HCT116 (cell line): Measurements from ENCODE around the gene SLTM. TPM values are rescaled to one million over a fixed set of nuclear protein-coding genes. Genes with fewer than 3 reads are reported as not detected.

ENCODE experiments used
- ATAC-seq: fragments of 200-7000 bp; cut with Tn5 transposase; 2 replicates; pipeline ENCODE4 v1.9.1; 2020; ENCODE audit warnings: mild to moderate bottlenecking, moderate library complexity
- BruUV-seq: library from RNA; stranded (reverse); fragments of 400-500 nt; replicated peaks from 2 replicates; lab custom pipeline; 2021; lab: Mats Ljungman, UMichigan
- CTCF ChIA-PET: fragments of 300-600 bp; sonication (Branson Sonifier 250); formaldehyde crosslinking; loops from one replicate; lab custom pipeline; 2021; ENCODE audit warnings: antibody characterized with exemption; lab: Charles Lee
- POLR2A ChIA-PET: fragments of 300-600, 350-600 bp; sonication (Branson Sonifier 250); formaldehyde crosslinking; loops from one replicate; lab custom pipeline; 2021; ENCODE audit warnings: antibody characterized with exemption; lab: Charles Lee
- RAD21 ChIA-PET, 2 experiments: fragments of 300-600 bp; sonication (Branson Sonifier 250); formaldehyde crosslinking; loops; one replicate each; lab custom pipeline; 2023; ENCODE audit warnings: low total read pairs in 2 of 2; ENCODE audit not compliant: uncharacterized antibody in 2 of 2, unreplicated experiment in 2 of 2, low non-redundant PET in 1 of 2; lab: Charles Lee
- DNase-seq: peaks from one replicate; pipeline ENCODE4 v3.0.0-alpha.2; 2010; ENCODE audit warnings: low read depth, low spot score
- H2AFZ ChIP-seq: fragments of 200-600 bp; shearing (Covaris generic), sonication (generic); 2 replicates; pipeline ENCODE4 v1.6.1; 2017; ENCODE audit warnings: low read depth, mixed run types, mixed read lengths, antibody characterized with exemption, low read length; ENCODE audit not compliant: poor library complexity, severe bottlenecking
- H3K27ac ChIP-seq: 2 replicates; pipeline ENCODE4 v1.5.1; 2012; ENCODE audit warnings: low read depth, low read length
- H3K27me3 ChIP-seq: fragments of 200-600 bp; sonication (generic); 2 replicates; pipeline ENCODE4 v1.6.1; 2016; ENCODE audit warnings: mixed run types, low read length, mixed read lengths; ENCODE audit not compliant: insufficient read depth
- H3K36me3 ChIP-seq, 2 experiments: fragments of 200-500 bp in 1 of 2; fragments of 200-600 bp in 1 of 2; sonication (Bioruptor generic) in 1 of 2; sonication (generic) in 1 of 2; 2 replicates each; pipeline versions ENCODE4 v1.5.1 to v1.6.1; 2014 to 2016; ENCODE audit warnings: low read length in 2 of 2, inconsistent platforms in 1 of 2, mixed read lengths in 1 of 2, mixed run types in 1 of 2; ENCODE audit not compliant: insufficient read depth in 2 of 2, control insufficient read depth in 1 of 2
- H3K4me1 ChIP-seq, 2 experiments: fragments of 200-600 bp in 1 of 2; sonication (generic) in 1 of 2; 2 replicates each; pipeline versions ENCODE4 v1.5.1 to v1.6.1; 2012 to 2017; ENCODE audit warnings: low read length in 2 of 2, inconsistent platforms in 1 of 2, mild to moderate bottlenecking in 1 of 2, mixed read lengths in 1 of 2, mixed run types in 1 of 2, moderate library complexity in 1 of 2; ENCODE audit not compliant: insufficient read depth in 2 of 2, control insufficient read depth in 1 of 2
- H3K4me2 ChIP-seq: fragments of 200-600 bp; sonication (generic); 2 replicates; pipeline ENCODE4 v1.6.1; 2017; ENCODE audit warnings: mixed run types, low read length, mixed read lengths
- H3K4me3 ChIP-seq, 2 experiments: fragments of 200-600 bp in 1 of 2; sonication (generic) in 1 of 2; replicated peaks in 1 of 2; 2 replicates each; pipeline ENCODE4 v1.5.1; 2011 to 2016; ENCODE audit warnings: low read length in 2 of 2, control low read depth in 1 of 2, low read depth in 1 of 2, mild to moderate bottlenecking in 1 of 2, mixed read lengths in 1 of 2, mixed run types in 1 of 2
- H3K79me2 ChIP-seq: fragments of 200-600 bp; sonication (generic); 2 replicates; pipeline ENCODE4 v1.6.1; 2017; ENCODE audit warnings: mild to moderate bottlenecking, mixed run types, low read length, moderate library complexity, mixed read lengths; ENCODE audit not compliant: insufficient read depth
- H3K9ac ChIP-seq: fragments of 200-600 bp; sonication (generic); 2 replicates; pipeline ENCODE4 v1.6.1; 2016; ENCODE audit warnings: low read length, mixed read lengths
- H3K9me2 ChIP-seq: fragments of 200-600 bp; sonication (generic), shearing (Covaris generic); 2 replicates; pipeline ENCODE4 v1.6.1; 2017; ENCODE audit warnings: mixed run types, mild to moderate bottlenecking, moderate library complexity; ENCODE audit not compliant: insufficient read depth
- H3K9me3 ChIP-seq, 2 experiments: fragments of 200-500 bp in 1 of 2; fragments of 200-600 bp in 1 of 2; sonication (Bioruptor generic) in 1 of 2; sonication (generic) in 1 of 2; 2 replicates each; pipeline ENCODE4 v1.6.1; 2014 to 2017; ENCODE audit warnings: low read length in 2 of 2, mixed read lengths in 2 of 2, inconsistent platforms in 1 of 2, low read depth in 1 of 2, mild to moderate bottlenecking in 1 of 2, mixed run types in 1 of 2, moderate library complexity in 1 of 2; ENCODE audit not compliant: control insufficient read depth in 1 of 2, insufficient read depth in 1 of 2
- H4K20me1 ChIP-seq: fragments of 200-600 bp; sonication (generic), shearing (Covaris generic); 2 replicates; pipeline ENCODE4 v1.6.1; 2017; ENCODE audit warnings: mixed run types, mild to moderate bottlenecking, moderate library complexity; ENCODE audit not compliant: insufficient read depth
- CBX3 ChIP-seq: IDR thresholded peaks from 2 replicates; pipeline ENCODE4 v1.6.1; 2012; ENCODE audit warnings: low read depth
- CEBPB ChIP-seq: IDR thresholded peaks from 2 replicates; pipeline ENCODE4 v1.6.1; 2012; ENCODE audit warnings: low read depth
- ELF1 ChIP-seq: IDR thresholded peaks from 2 replicates; pipeline ENCODE4 v1.6.1; 2012; ENCODE audit warnings: low read depth, borderline replicate concordance
- EZH2phosphoT487 ChIP-seq: fragments of 200-600 bp; IDR thresholded peaks from 2 replicates; pipeline ENCODE4 v1.6.1; 2018; ENCODE audit warnings: antibody characterized with exemption, borderline replicate concordance
- POLR2A ChIP-seq: IDR thresholded peaks from 2 replicates; pipeline ENCODE4 v1.7.0; 2011; ENCODE audit warnings: borderline replicate concordance; ENCODE audit not compliant: insufficient read depth, insufficient read length; ENCODE audit errors: extremely low read depth
- POLR2AphosphoS5 ChIP-seq: IDR thresholded peaks from 2 replicates; pipeline ENCODE4 v1.6.1; 2011; ENCODE audit warnings: mild to moderate bottlenecking, low read depth, low read length, moderate library complexity
- SP1 ChIP-seq: IDR thresholded peaks from 2 replicates; pipeline ENCODE4 v1.6.1; 2012; ENCODE audit warnings: low read depth
- SRF ChIP-seq: IDR thresholded peaks from 2 replicates; pipeline ENCODE4 v1.6.1; 2012; ENCODE audit warnings: low read depth
- YY1 ChIP-seq: IDR thresholded peaks from 2 replicates; pipeline ENCODE4 v1.6.1; 2011; ENCODE audit warnings: low read length, low read depth, moderate library complexity, mild to moderate bottlenecking; ENCODE audit not compliant: insufficient replicate concordance; ENCODE audit errors: extremely low read depth
- intact Hi-C: fragments of 100-400 bp; cut with micrococcal nuclease; formaldehyde crosslinking; loops from 2 replicates; pipeline ENCODE4 v1.10.0; 2022
- total RNA-seq: library from RNA; stranded (reverse); gene quantifications from one replicate; pipeline ENCODE4 v1.2.1, GENCODE V29; 2021; ENCODE audit not compliant: unreplicated experiment
- TF ChIP-seq, protein P1 (sequence below): IDR thresholded peaks from 2 replicates; pipeline ENCODE4 v1.6.1; 2012
- TF ChIP-seq, protein P2 (sequence below): IDR thresholded peaks from 2 replicates; pipeline ENCODE4 v1.6.1; 2012
- TF ChIP-seq, protein P3 (sequence below): IDR thresholded peaks from 2 replicates; pipeline ENCODE4 v1.6.1; 2011; ENCODE audit warnings: mild to moderate bottlenecking, low read length, moderate library complexity; ENCODE audit not compliant: insufficient replicate concordance; ENCODE audit errors: extremely low read depth

The SLTM gene
- total RNA-seq, 1 experiment from 2014 or later: 88.7 TPM

- ATAC-seq (no peak), DNase-seq (no peak)
- no peak overlapping the region for H3K9ac ChIP-seq
- intact Hi-C loops: no loop called here
- H3K9me2 ChIP-seq: no peaks in the 10 kb centered on the region
- peaks cover 17 to 31% of the 10 kb centered on the region in 2 experiments for H3K36me3 ChIP-seq
- CTCF ChIA-PET: no interaction called here
- no peaks in the 10 kb centered on the region for H4K20me1 ChIP-seq
- H3K9me3 ChIP-seq: no peaks in the 10 kb centered on the region
- H3K4me2 ChIP-seq: no peak overlapping the region
- H3K27ac ChIP-seq: no peak overlapping the region
- peaks cover 3% of the 10 kb centered on the region; the same call in 1 of the 2 replicates for H3K79me2 ChIP-seq
- POLR2A ChIA-PET: no interaction called here
- H3K4me3 ChIP-seq: no peak overlapping the region
- H3K27me3 ChIP-seq: no peaks in the 10 kb centered on the region
- RAD21 ChIA-PET: no interaction called here
- no TSS peak for BruUV-seq
- no peaks in the 10 kb centered on the region for H3K4me1 ChIP-seq
- no peak overlapping the region for H2AFZ ChIP-seq
- TF ChIP-seq EZH2phosphoT487 (no peak), CBX3 (no peak)
- TF ChIP-seq, protein P1, sequence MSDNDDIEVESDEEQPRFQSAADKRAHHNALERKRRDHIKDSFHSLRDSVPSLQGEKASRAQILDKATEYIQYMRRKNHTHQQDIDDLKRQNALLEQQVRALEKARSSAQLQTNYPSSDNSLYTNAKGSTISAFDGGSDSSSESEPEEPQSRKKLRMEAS: no peak
These were observed 57.0 kb downstream of the SLTM start for GRCh38 chr15:58876306-58877106.

- POLR2A ChIA-PET: no interaction called here
- Histone ChIP-seq H3K9ac (no peak overlapping the region), H3K9me3 (no peaks in the 10 kb centered on the region), H4K20me1 (no peaks in the 10 kb centered on the region), H3K79me2 (no peaks in the 10 kb centered on the region), H3K4me3 (no peak overlapping the region), H3K27ac (no peak overlapping the region), H3K9me2 (no peaks in the 10 kb centered on the region), H3K4me1 (no peaks in the 10 kb centered on the region), H3K27me3 (no peaks in the 10 kb centered on the region), H3K4me2 (no peak overlapping the region), H3K36me3 (peaks cover 11 to 21% of the 10 kb centered on the region in 2 experiments), H2AFZ (no peak overlapping the region)
- CTCF ChIA-PET: no interaction called here
- TF ChIP-seq YY1: no peak
- no peak for TF ChIP-seq SRF
- no peak for TF ChIP-seq CBX3
- no peak for TF ChIP-seq ELF1
- TF ChIP-seq EZH2phosphoT487: no peak
- no peak for TF ChIP-seq POLR2AphosphoS5
- TF ChIP-seq, protein P1: no peak
- no peak for TF ChIP-seq SP1
- TF ChIP-seq, protein P2, sequence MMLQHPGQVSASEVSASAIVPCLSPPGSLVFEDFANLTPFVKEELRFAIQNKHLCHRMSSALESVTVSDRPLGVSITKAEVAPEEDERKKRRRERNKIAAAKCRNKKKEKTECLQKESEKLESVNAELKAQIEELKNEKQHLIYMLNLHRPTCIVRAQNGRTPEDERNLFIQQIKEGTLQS: no peak
- TF ChIP-seq, protein P3, sequence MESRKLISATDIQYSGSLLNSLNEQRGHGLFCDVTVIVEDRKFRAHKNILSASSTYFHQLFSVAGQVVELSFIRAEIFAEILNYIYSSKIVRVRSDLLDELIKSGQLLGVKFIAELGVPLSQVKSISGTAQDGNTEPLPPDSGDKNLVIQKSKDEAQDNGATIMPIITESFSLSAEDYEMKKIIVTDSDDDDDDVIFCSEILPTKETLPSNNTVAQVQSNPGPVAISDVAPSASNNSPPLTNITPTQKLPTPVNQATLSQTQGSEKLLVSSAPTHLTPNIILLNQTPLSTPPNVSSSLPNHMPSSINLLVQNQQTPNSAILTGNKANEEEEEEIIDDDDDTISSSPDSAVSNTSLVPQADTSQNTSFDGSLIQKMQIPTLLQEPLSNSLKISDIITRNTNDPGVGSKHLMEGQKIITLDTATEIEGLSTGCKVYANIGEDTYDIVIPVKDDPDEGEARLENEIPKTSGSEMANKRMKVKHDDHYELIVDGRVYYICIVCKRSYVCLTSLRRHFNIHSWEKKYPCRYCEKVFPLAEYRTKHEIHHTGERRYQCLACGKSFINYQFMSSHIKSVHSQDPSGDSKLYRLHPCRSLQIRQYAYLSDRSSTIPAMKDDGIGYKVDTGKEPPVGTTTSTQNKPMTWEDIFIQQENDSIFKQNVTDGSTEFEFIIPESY: no peak
- no peak for TF ChIP-seq CEBPB
- no peak for TF ChIP-seq POLR2A
- no peak for DNase-seq
- intact Hi-C loops: no loop called here
- ATAC-seq: no peak
- no TSS peak for BruUV-seq
- RAD21 ChIA-PET: no interaction called here
These were observed 58.1 kb downstream of the SLTM start for GRCh38 chr15:58875343-58875742.
